ENCODE data around the gene CALHM4. TPM values are rescaled to one million over a fixed set of nuclear protein-coding genes. Genes with fewer than 3 reads are reported as not detected.

The CALHM4 gene
- total and polyA plus RNA-seq, 2 of the 8 experiments (the other 6 are each of a cell fraction or from before 2014, with no cell fraction given), result not detected

DNA sequence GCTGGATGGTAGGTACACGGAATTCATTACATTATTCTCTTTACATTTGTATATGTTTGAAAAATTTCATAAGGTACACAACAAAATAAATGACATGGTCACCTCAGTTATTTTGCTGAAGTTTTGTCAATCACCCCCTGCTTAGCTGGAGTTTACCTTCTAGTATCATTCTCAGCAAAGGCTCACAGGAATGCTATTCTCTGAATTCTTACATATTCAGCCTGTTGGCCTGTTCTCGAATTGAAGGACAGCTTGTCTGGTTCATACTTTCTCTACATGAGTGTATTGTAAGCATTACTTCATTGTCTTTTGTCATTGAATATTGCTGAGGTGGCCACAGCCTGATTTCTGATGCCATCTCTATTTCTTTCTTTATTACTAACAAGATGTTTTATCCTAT lies 29.3 kb upstream of the CALHM4 start:
- Histone ChIP-seq H2BK12ac (ENCODE audit: low read depth, low read length) (no peak overlapping the region), H3K9me3 (ENCODE audit: insufficient read depth in 2 of 2, low read depth in 1 of 2, low read length in 1 of 2) (no peaks in the 10 kb centered on the region), H4K20me1 (replicated peaks in 1 of 2; ENCODE audit: control insufficient read depth in 1 of 2, insufficient read depth in 2 of 2, low read length in 2 of 2) (no peaks in the 10 kb centered on the region), H4K8ac (ENCODE audit: extremely low read depth, insufficient read depth, low read length) (no peak overlapping the region), H3K79me1 (ENCODE audit: low read depth, low read length) (no peaks in the 10 kb centered on the region), H3K27ac (ENCODE audit: low read depth, low read length) (no peak overlapping the region), H3K18ac (ENCODE audit: extremely low read depth, low read length) (no peak overlapping the region), H3K79me2 (ENCODE audit: control insufficient read depth in 1 of 2, insufficient read depth in 2 of 2, low read length in 2 of 2) (no peaks in the 10 kb centered on the region), H3K9ac (replicated peaks in 1 of 4; ENCODE audit: extremely low read depth in 1 of 4, low read depth in 3 of 4, low read length in 3 of 4) (peak overlapping the region in 1 of 4 experiments; percentile 34; a peak in 1 of 7 replicates), H3K4me1 (replicated peaks in 1 of 4; ENCODE audit: control insufficient read depth in 3 of 4, insufficient read depth in 4 of 4, low read length in 3 of 4) (peaks cover 0 to 7% (median 2%) of the 10 kb centered on the region in 4 experiments; a peak in 2 of 7 replicates), H4K5ac (ENCODE audit: insufficient read length, low read depth, low read length) (no peak overlapping the region), H3K27me3 (replicated peaks in 1 of 4; ENCODE audit: control insufficient read depth in 3 of 4, extremely low read depth in 1 of 4, insufficient read depth in 3 of 4, low read length in 3 of 4) (no peaks in the 10 kb centered on the region), H3K4me2 (ENCODE audit: insufficient read depth in 1 of 2, low read depth in 2 of 2, low read length in 2 of 2) (no peak overlapping the region), H3K14ac (ENCODE audit: insufficient read length) (no peak overlapping the region), H2BK120ac (replicated peaks; ENCODE audit: low read depth, low read length) (no peak overlapping the region), H2AK5ac (ENCODE audit: low read depth, low read length) (no peak overlapping the region), H4K91ac (replicated peaks; ENCODE audit: insufficient read length, low read length) (no peak overlapping the region), H3K23ac (ENCODE audit: insufficient read length) (no peak overlapping the region), H3K4ac (replicated peaks; ENCODE audit: insufficient read length, low read depth, low read length) (no peak overlapping the region), H3K23me2 (ENCODE audit: low read depth, low read length) (no peaks in the 10 kb centered on the region), H3K4me3 (ENCODE audit: extremely low read depth in 1 of 4, insufficient read depth in 2 of 4, low read depth in 3 of 4, low read length in 4 of 4) (no peak overlapping the region), H2BK15ac (ENCODE audit: low read length) (no peak overlapping the region), H3K36me3 (ENCODE audit: control insufficient read depth in 2 of 4, insufficient read depth in 4 of 4, low read length in 3 of 4) (no peaks in the 10 kb centered on the region), H2AFZ (ENCODE audit: low read length) (no peak overlapping the region), H3K56ac (replicated peaks; ENCODE audit: insufficient read length, low read depth, low read length) (no peak overlapping the region), H2BK20ac (ENCODE audit: low read length) (no peak overlapping the region), H2BK5ac (ENCODE audit: low read depth, low read length) (no peak overlapping the region)
- WGBS, 2 experiments (ENCODE audit: extremely low coverage in 1 of 2, insufficient coverage in 1 of 2, insufficient read length in 1 of 2, insufficient replicate concordance in 2 of 2, low coverage in 1 of 2, low lambda C conversion rate in 2 of 2, missing lambda C conversion rate in 1 of 2), result 68% methylated on average over 2 of the region's 2 CpGs; no CpG with 5 or more reads in 1 of the 2 experiments
- FAIRE-seq (no peak), DNase-seq (ENCODE audit: low read depth in 1 of 2, low spot score in 2 of 2) (no peak)
- TF ChIP-seq SIRT6 (IDR thresholded peaks at IDR 0.05; ENCODE audit: low read length) (no peak), TEAD4 (IDR thresholded peaks at IDR 0.05; ENCODE audit: low read depth, low read length) (peak; percentile 71; the same call in 1 of the 2 replicates), HDAC2 (IDR thresholded peaks at IDR 0.05; ENCODE audit: borderline replicate concordance in 1 of 2, low read depth in 2 of 2, low read length in 2 of 2) (no peak)
- ChIA-PET CTCF (ENCODE audit: partially characterized antibody) (interaction anchor here (0.6 to 2.9 kb wide), 5 partner anchors 8 to 236 kb away, joined by 3 to 22 read pairs (median 8); partner anchors contain the start of gene CALHM5), POLR2A (ENCODE audit: partially characterized antibody) (no interaction called here)
